Middle frontal gyrus (tissue), 1 donor: Measurements from ENCODE around the gene NMNAT2.

Experiments
- DNase-seq: peaks from one replicate; pipeline ENCODE4 v3.0.0-alpha.2; 2015; ENCODE audit warnings: low spot score; ENCODE audit errors: extremely low spot score

The NMNAT2 gene

GRCh38 chr1:183315991-183316758, 102.0 kb downstream of the NMNAT2 start:
- no peak for DNase-seq

GRCh38 chr1:183313063-183313462, 105.1 kb downstream of the NMNAT2 start:
- DNase-seq, result no peak

GRCh38 chr1:183310753-183311479, 107.3 kb downstream of the NMNAT2 start:
- DNase-seq, result no peak

- DNase-seq, result no peak
These were observed 109.5 kb downstream of the NMNAT2 start for GRCh38 chr1:183308719-183309118.

- no peak for DNase-seq
These were observed 111.7 kb downstream of the NMNAT2 start for GRCh38 chr1:183306317-183307042.

DNA sequence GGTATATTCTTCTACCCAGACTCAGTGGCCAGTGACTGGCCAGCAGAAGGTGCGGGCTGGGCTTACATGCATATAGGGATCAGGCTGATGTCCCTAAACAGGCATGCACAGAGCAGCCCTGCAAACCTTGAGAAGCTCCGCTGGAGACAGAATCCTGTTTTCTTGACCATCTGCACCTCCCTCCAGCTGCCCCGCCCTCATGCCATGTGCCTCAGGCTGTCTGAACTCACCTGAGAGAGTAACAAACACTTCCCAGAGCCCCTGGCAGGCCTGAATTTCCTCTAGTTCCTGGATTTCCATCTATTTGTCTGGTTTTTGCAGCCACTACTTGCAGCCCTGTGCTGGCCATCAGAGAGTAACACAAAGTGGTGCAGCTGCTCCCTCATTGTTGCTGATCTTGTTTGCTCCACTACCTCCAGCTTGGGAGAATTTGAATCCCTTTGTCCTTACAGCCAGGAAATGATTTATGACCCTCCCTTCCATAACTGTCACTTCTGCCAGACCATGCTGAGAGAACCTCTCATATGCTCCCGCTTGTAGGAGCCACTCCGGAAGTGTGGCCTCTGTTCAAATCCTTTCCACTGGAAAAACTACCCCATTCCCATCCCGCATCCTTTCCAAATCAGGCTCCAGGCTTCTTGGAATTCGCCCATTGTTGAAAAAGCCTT, 113.6 kb downstream of the NMNAT2 start:
- DNase-seq, result no peak

- no peak for DNase-seq
These were observed 114.3 kb downstream of the NMNAT2 start for GRCh38 chr1:183303901-183304300.

GRCh38 chr1:183303323-183303645, 114.9 kb downstream of the NMNAT2 start:
- no peak for DNase-seq

- no peak for DNase-seq
These were observed 115.5 kb downstream of the NMNAT2 start for GRCh38 chr1:183302452-183303322.

GRCh38 chr1:183301239-183301638, 116.9 kb downstream of the NMNAT2 start:
- no peak for DNase-seq

- DNase-seq, result no peak
These were observed 117.4 kb downstream of the NMNAT2 start for GRCh38 chr1:183300828-183301227.

DNA sequence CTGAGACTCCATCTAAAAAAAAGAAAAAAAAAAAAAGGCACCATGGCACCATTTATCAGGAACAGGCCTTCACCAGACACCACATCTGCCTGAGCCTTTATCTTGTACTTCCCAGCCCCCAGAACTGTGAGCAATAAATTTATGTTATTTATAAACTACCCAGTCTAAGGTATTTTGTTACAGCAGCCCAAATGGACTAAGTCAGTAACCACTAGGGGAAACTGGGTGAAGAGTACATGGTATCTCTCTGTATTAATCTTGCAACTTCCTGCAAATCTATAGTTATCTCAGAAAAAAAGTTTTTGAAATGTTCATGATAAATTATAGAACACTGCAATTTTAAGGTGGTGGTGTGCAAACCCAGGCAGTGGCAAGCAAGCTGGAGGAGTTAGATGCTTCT, 117.8 kb downstream of the NMNAT2 start:
- DNase-seq, result no peak

DNA sequence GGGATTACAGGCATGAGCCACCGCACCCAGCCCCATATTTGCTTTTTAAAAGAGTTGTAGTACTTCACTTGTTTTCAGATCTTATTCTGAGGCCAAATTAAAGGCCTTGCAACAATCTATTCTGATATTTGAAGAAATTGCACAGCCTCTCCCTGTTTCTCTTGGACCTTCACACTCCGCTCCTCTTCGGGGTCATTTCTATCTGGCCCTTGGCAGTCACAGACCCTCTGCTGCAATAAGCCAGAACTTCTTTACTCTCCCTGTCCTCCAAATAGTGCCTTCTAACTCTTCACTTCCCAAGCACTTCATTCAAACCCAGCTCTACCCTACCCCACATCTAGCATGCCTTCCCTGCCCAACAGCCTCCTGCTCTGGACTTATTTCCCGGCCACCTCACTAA, 121.4 kb downstream of the NMNAT2 start:
- DNase-seq, result no peak

DNA sequence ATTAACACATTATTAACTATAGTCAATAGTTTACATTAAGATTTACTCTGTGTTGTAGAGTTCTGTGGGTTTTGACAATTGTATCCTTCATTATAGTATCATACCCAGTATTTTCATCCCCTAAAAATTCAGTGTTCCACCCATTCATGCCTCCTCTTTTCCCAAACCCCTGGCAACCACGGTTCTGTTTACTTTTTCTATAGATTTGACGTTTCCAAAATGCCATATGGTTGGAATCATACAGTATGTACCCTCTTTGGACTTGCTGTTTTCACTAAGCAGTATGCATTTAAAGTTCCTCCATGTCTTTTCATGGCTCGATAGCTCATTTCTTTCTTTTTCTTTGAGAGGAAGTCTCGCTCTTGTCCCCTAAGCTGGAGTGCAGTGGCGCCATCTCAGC, 122.7 kb downstream of the NMNAT2 start:
- DNase-seq, result no peak

DNA sequence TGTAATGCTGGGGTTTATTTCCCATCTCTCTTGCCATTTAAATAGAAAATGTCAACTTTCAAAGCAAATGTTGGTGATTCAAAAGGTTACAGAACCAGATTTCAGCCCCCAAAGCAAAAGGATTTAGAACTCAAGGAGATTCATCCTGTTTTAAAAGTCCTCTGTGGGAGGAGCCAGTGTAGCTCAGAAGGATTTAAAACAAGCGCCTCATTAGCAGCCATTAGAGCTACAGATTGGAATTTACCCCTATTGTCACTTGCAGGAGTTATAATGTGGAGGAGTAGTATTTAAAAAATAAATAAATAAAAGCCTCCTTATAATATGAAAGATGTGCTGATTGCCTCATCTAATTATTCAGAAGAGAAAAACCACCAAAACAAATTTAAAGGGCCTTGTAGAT, 124.3 kb downstream of the NMNAT2 start:
- no peak for DNase-seq

- no peak for DNase-seq
These were observed 124.9 kb downstream of the NMNAT2 start for GRCh38 chr1:183293241-183293640.

DNA sequence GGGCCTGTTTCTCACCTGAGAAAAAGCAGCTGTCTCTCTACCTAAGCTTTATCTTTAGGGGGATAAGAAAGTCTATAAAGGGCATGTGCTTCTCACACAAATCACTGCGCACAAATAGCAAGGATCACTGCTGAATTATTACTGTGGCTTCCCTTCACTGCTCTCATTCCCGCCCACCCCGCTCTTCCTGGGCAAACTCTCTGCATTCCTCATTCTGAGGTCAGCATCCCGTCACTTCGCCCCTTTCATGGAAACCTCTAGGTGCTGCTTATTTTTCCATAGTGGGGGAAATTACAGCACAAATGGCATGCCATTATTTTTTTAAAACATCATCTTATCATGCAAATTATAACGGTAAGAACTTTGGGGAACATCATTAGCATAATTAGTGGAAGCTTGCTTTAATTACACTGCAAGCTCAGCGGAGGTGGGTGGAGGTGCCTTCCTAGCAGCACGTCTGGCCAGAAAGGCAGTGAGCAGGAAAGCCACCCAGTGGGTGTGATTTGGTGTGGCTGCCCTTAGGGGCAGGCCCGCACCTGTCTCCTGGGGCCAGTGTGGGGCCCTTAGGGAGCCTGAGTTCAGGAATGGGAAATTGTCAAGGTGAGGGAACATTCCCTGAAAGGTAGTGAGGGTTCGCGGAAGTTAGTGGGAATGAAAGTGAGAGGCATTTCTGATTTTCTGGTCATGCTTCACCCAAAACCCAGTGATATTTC, 126.2 kb downstream of the NMNAT2 start:
- DNase-seq, result no peak

- DNase-seq, result no peak
These were observed 126.9 kb downstream of the NMNAT2 start for GRCh38 chr1:183291216-183291762.

- DNase-seq, result no peak
These were observed 127.6 kb downstream of the NMNAT2 start for GRCh38 chr1:183290628-183291027.

DNA sequence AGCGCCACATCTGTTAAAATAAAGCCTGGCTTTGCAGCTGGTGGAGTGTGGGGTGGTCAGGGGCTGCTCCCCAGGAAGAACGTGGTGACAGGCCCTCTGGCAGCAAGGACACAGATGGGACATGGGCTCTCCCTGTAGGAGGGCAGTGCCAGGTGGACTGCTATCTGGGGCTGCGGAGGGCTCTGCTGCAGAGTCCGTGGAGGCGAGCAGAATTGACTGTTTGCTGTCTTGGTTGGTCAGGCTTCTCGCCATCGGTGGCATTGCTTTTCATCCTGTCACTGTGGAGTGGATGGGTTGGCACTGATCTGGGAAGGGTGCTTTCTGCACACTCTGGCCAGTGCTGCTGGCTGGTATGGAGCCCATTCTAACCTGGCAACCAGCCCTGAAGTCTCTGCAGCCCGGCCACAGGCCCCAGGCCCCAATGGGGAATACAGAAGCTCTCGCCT, 129.1 kb downstream of the NMNAT2 start:
- DNase-seq, result no peak
